SK-N-DZ (cell line): ENCODE data around the gene SERTAD1.
"Not testable (repeated sequence)": the region's sequence is repeated elsewhere in the genome, so short reads cannot be mapped to it uniquely, and the experiment has no call there.

Experiments used
- DNase-seq: peaks from one replicate; pipeline ENCODE4 v3.0.0-alpha.2; 2015; ENCODE audit warnings: low spot score

The SERTAD1 gene

GRCh38 chr19:40422748-40423566 lies 2.8 kb downstream of the SERTAD1 start:
- DNase-seq = no peak

- DNase-seq = peak; percentile 72
Measured at GRCh38 chr19:40421993-40422747, 3.6 kb downstream of the SERTAD1 start.

- peak; percentile 87 for DNase-seq
Measured at GRCh38 chr19:40420766-40421765, 4.7 kb downstream of the SERTAD1 start.

- no peak for DNase-seq
Measured at GRCh38 chr19:40420451-40420765, 5.4 kb downstream of the SERTAD1 start.

GRCh38 chr19:40419780-40420179 lies 6.0 kb downstream of the SERTAD1 start:
- DNase-seq = no peak

GRCh38 chr19:40419066-40419612 lies 6.7 kb downstream of the SERTAD1 start:
- DNase-seq = no peak

GRCh38 chr19:40418040-40418439 lies 7.8 kb downstream of the SERTAD1 start:
- DNase-seq = no peak

- DNase-seq = no peak
Measured at GRCh38 chr19:40417643-40417981, 8.2 kb downstream of the SERTAD1 start.

GRCh38 chr19:40416918-40417642 lies 8.7 kb downstream of the SERTAD1 start:
- no peak for DNase-seq

- DNase-seq = no peak
Measured at GRCh38 chr19:40415768-40416167, 10.0 kb downstream of the SERTAD1 start.

GRCh38 chr19:40414542-40415535 lies 11.0 kb downstream of the SERTAD1 start:
- DNase-seq = no peak

GRCh38 chr19:40413291-40413845 lies 12.4 kb downstream of the SERTAD1 start, which contains the start of gene PRX:
Gene PRX, minus strand, starts transcription at chr19:40413378. Its CDS starts 5,446 bp downstream, at chr19:40407932.
- DNase-seq = peak; percentile 51

GRCh38 chr19:40412866-40413265 lies 12.9 kb downstream of the SERTAD1 start:
- no peak for DNase-seq

- DNase-seq = no peak
Measured at GRCh38 chr19:40411958-40412499, 13.8 kb downstream of the SERTAD1 start.

- DNase-seq = no peak
Measured at GRCh38 chr19:40411125-40411842, 14.5 kb downstream of the SERTAD1 start.

GRCh38 chr19:40410030-40410389 lies 15.8 kb downstream of the SERTAD1 start:
- DNase-seq = no peak

- not testable (repeated sequence) for DNase-seq
Measured at GRCh38 chr19:40408598-40408925, 17.2 kb downstream of the SERTAD1 start.
